CD14-positive monocyte (primary cell): Measurements from ENCODE around the gene TRANK1. TPM values are rescaled to one million over a fixed set of nuclear protein-coding genes. Genes with fewer than 3 reads are reported as not detected.

Experiments
- DNase-seq, 3 donors: peaks; one replicate each; pipeline ENCODE4 v3.0.0-alpha.2; 2011 to 2022
- H2AFZ ChIP-seq: 2 replicates; pipeline ENCODE4 v1.6.0; 2012; ENCODE audit warnings: mild to moderate bottlenecking, low read depth, low read length, inconsistent platforms; ENCODE audit not compliant: insufficient read depth, poor library complexity, severe bottlenecking
- H3K27ac ChIP-seq, 2 donors: 1 replicate in 1 of 2; 2 replicates in 1 of 2; pipeline ENCODE4 v1.5.1; 2012 to 2013; ENCODE audit warnings: low read length in 2 of 2, control low read depth in 1 of 2, inconsistent platforms in 1 of 2, low read depth in 1 of 2, mild to moderate bottlenecking in 1 of 2
- H3K27me3 ChIP-seq, 2 donors: one replicate each; pipeline versions ENCODE4 v1.6.0 to v1.6.1; 2011 to 2013; ENCODE audit warnings: low read length in 2 of 2; ENCODE audit not compliant: control insufficient read depth in 2 of 2, insufficient read depth in 2 of 2
- H3K36me3 ChIP-seq, 2 donors: replicated peaks in 1 of 2; 1 replicate in 1 of 2; 2 replicates in 1 of 2; pipeline versions ENCODE4 v1.5.1 to v1.6.1; 2012 to 2013; ENCODE audit warnings: low read length in 2 of 2, control low read depth in 1 of 2, inconsistent platforms in 1 of 2, mild to moderate bottlenecking in 1 of 2; ENCODE audit not compliant: insufficient read depth in 2 of 2, control insufficient read depth in 1 of 2
- H3K4me1 ChIP-seq, 2 donors: 1 replicate in 1 of 2; 2 replicates in 1 of 2; pipeline versions ENCODE4 v1.5.1 to v1.6.1; 2012 to 2013; ENCODE audit warnings: low read length in 2 of 2, control low read depth in 1 of 2, inconsistent platforms in 1 of 2, mild to moderate bottlenecking in 1 of 2, moderate library complexity in 1 of 2; ENCODE audit not compliant: insufficient read depth in 2 of 2, control insufficient read depth in 1 of 2
- H3K4me2 ChIP-seq: replicated peaks from 2 replicates; pipeline ENCODE3; 2012; ENCODE audit warnings: low read length, moderate library complexity, mild to moderate bottlenecking; ENCODE audit not compliant: poor library complexity, severe bottlenecking; ENCODE audit errors: extremely low read depth
- H3K4me3 ChIP-seq, 3 experiments: fragments of 200-600 bp in 1 of 3; sonication (generic) in 1 of 3; replicated peaks in 1 of 3; 1 replicate in 2 of 3; 2 replicates in 1 of 3; pipeline ENCODE4 v1.5.1; 2011 to 2013; ENCODE audit warnings: low read length in 3 of 3, mild to moderate bottlenecking in 3 of 3, control low read depth in 2 of 3, low read depth in 2 of 3, inconsistent platforms in 1 of 3, moderate library complexity in 1 of 3
- H3K79me2 ChIP-seq: 2 replicates; pipeline ENCODE4 v1.6.0; 2012; ENCODE audit warnings: mild to moderate bottlenecking, control low read depth, inconsistent platforms, low read length, moderate library complexity; ENCODE audit not compliant: insufficient read depth
- H3K9ac ChIP-seq: 2 replicates; pipeline ENCODE4 v1.6.0; 2017; ENCODE audit warnings: low read length, mild to moderate bottlenecking; ENCODE audit not compliant: insufficient read depth, poor library complexity, severe bottlenecking
- H3K9me3 ChIP-seq, 2 donors: replicated peaks in 1 of 2; 1 replicate in 1 of 2; 2 replicates in 1 of 2; pipeline versions ENCODE4 v1.5.1 to v1.6.1; 2012 to 2013; ENCODE audit warnings: low read length in 2 of 2, control low read depth in 1 of 2; ENCODE audit not compliant: control insufficient read depth in 1 of 2, insufficient read depth in 1 of 2
- H4K20me1 ChIP-seq: 2 replicates; pipeline ENCODE4 v1.6.0; 2012; ENCODE audit warnings: mild to moderate bottlenecking, low read length, control low read depth, moderate library complexity; ENCODE audit not compliant: insufficient read depth
- H3K27ac Mint-ChIP-seq, 7 donors: one replicate each; pipeline ENCODE4 v1.8.0; 2020; ENCODE audit warnings: mild to moderate bottlenecking in 7 of 7, mixed read lengths in 7 of 7, moderate library complexity in 6 of 7, inconsistent platforms in 2 of 7
- H3K27me3 Mint-ChIP-seq, 3 donors: one replicate each; pipeline ENCODE4 v1.8.0; 2021 to 2022; ENCODE audit warnings: low read depth in 3 of 3, mild to moderate bottlenecking in 3 of 3, mixed read lengths in 3 of 3, moderate library complexity in 3 of 3, inconsistent platforms in 1 of 3
- H3K36me3 Mint-ChIP-seq, 2 donors: one replicate each; pipeline ENCODE4 v1.8.0; 2020; ENCODE audit warnings: mixed read lengths in 2 of 2, inconsistent platforms in 1 of 2, mild to moderate bottlenecking in 1 of 2
- H3K4me1 Mint-ChIP-seq: one replicate; pipeline ENCODE4 v1.8.0; 2020; ENCODE audit warnings: mild to moderate bottlenecking, mixed read lengths
- H3K4me3 Mint-ChIP-seq, 2 donors: one replicate each; pipeline ENCODE4 v1.8.0; 2020; ENCODE audit warnings: mild to moderate bottlenecking in 2 of 2, mixed read lengths in 2 of 2, moderate library complexity in 1 of 2
- H3K9me3 Mint-ChIP-seq, 7 donors: one replicate each; pipeline ENCODE4 v1.8.0; 2020 to 2022; ENCODE audit warnings: mixed read lengths in 7 of 7, mild to moderate bottlenecking in 6 of 7, moderate library complexity in 6 of 7, inconsistent platforms in 2 of 7
- CTCF ChIP-seq: fragments of 200-600 bp; IDR thresholded peaks from one replicate; pipeline ENCODE4 v1.8.0; 2022; ENCODE audit warnings: antibody characterized with exemption, mild to moderate bottlenecking
- WGBS: methylation state at CpG from one replicate; pipeline ENCODE4 v1.1.5; 2013; ENCODE audit warnings: missing lambda C conversion rate; ENCODE audit not compliant: insufficient coverage; 5-methylcytosine and 5-hydroxymethylcytosine counted together
- intact Hi-C, 2 donors: fragments of 100-400 bp; cut with micrococcal nuclease; formaldehyde crosslinking; loops; one replicate each; pipeline versions ENCODE4 v1.15.0 to v1.15.1; 2023
- polyA plus RNA-seq, 3 donors: library from polyadenylated mRNA; depleted of rRNA in 1 of 3; unstranded in 2 of 3; stranded (reverse) in 1 of 3; fragments of 300-500 nt in 2 of 3; fragments of >200 nt in 1 of 3; fragmentation: Illumina TruSeq in 2 of 3; gene quantifications; 1 replicate in 2 of 3; 2 replicates in 1 of 3; pipeline ENCODE4 v1.2.3, GENCODE V29; 2012 to 2021

TRANK1 gene
- polyA plus RNA-seq, 3 donors = 2.8 to 6.3 (median 5.8) TPM

- no peak overlapping the region for H3K4me2 ChIP-seq
- H3K4me1 ChIP-seq = peaks cover 25 to 29% of the 10 kb centered on the region in 2 donors
- H3K36me3 ChIP-seq = peaks cover 0 to 3% of the 10 kb centered on the region in 2 donors
- H3K4me3 ChIP-seq = no peak overlapping the region
- H3K4me1 Mint-ChIP-seq = peaks cover 30% of the 10 kb centered on the region
- peaks cover 0 to 3% (median 0%) of the 10 kb centered on the region in 7 donors for H3K9me3 Mint-ChIP-seq
- intact Hi-C loops = no loop called here
- H3K9ac ChIP-seq = no peak overlapping the region
- no peak overlapping the region for H3K27ac Mint-ChIP-seq
- no peak for DNase-seq
- no peaks in the 10 kb centered on the region for H3K27me3 ChIP-seq
- no CpG with 5 or more reads among the region's 1 CpG for WGBS
- peaks cover 0 to 3% (median 0%) of the 10 kb centered on the region in 3 donors for H3K27me3 Mint-ChIP-seq
- H2AFZ ChIP-seq = no peak overlapping the region
- H3K36me3 Mint-ChIP-seq = peaks cover 0 to 15% of the 10 kb centered on the region in 2 donors
- no peaks in the 10 kb centered on the region for H3K9me3 ChIP-seq
- no peaks in the 10 kb centered on the region for H3K79me2 ChIP-seq
- no peak for TF ChIP-seq CTCF
- H3K27ac ChIP-seq = no peak overlapping the region
- H3K4me3 Mint-ChIP-seq = no peak overlapping the region
- H4K20me1 ChIP-seq = peaks cover 3% of the 10 kb centered on the region
Measured at GRCh38 chr3:36928220-36928619, 16.6 kb downstream of the TRANK1 start.

- Histone ChIP-seq H3K27me3 (no peaks in the 10 kb centered on the region), H3K4me2 (no peak overlapping the region), H3K4me1 (peaks cover 37 to 40% of the 10 kb centered on the region in 2 donors), H3K27ac (no peak overlapping the region), H2AFZ (no peak overlapping the region), H3K79me2 (no peaks in the 10 kb centered on the region), H3K9me3 (peaks cover 1 to 2% of the 10 kb centered on the region in 2 donors), H3K4me3 (no peak overlapping the region), H3K9ac (no peak overlapping the region), H3K36me3 (peaks cover 0 to 3% of the 10 kb centered on the region in 2 donors), H4K20me1 (no peaks in the 10 kb centered on the region)
- DNase-seq = no peak
- Mint-ChIP-seq H3K27me3 (peaks cover 0 to 3% (median 0%) of the 10 kb centered on the region in 3 donors), H3K4me1 (peaks cover 40% of the 10 kb centered on the region), H3K4me3 (no peak overlapping the region), H3K36me3 (peaks cover 0 to 16% of the 10 kb centered on the region in 2 donors), H3K9me3 (peaks cover 0 to 4% (median under 1%) of the 10 kb centered on the region in 7 donors), H3K27ac (no peak overlapping the region)
- 96% methylated on average over 4 of the region's 6 CpGs for WGBS
- TF ChIP-seq CTCF = no peak
- intact Hi-C loops = no loop called here
Measured at GRCh38 chr3:36926292-36926897, 18.5 kb downstream of the TRANK1 start.
